ENCODE measurements around the gene TET2.

The TET2 gene

DNA sequence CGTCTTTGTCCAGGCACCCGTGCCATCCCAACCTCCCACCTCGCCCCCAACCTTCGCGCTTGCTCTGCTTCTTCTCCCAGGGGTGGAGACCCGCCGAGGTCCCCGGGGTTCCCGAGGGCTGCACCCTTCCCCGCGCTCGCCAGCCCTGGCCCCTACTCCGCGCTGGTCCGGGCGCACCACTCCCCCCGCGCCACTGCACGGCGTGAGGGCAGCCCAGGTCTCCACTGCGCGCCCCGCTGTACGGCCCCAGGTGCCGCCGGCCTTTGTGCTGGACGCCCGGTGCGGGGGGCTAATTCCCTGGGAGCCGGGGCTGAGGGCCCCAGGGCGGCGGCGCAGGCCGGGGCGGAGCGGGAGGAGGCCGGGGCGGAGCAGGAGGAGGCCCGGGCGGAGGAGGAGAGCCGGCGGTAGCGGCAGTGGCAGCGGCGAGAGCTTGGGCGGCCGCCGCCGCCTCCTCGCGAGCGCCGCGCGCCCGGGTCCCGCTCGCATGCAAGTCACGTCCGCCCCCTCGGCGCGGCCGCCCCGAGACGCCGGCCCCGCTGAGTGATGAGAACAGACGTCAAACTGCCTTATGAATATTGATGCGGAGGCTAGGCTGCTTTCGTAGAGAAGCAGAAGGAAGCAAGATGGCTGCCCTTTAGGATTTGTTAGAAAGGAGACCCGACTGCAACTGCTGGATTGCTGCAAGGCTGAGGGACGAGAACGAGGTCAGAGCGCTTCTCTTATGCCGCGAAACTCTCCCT, at the start of gene TET2:
Gene TET2, plus strand, starts transcription at position 601 of the 740 bp plus-strand sequence. CDS start 87,067 bp downstream, outside the sequence.
- peak; percentile 87 for DNase-seq

DNA sequence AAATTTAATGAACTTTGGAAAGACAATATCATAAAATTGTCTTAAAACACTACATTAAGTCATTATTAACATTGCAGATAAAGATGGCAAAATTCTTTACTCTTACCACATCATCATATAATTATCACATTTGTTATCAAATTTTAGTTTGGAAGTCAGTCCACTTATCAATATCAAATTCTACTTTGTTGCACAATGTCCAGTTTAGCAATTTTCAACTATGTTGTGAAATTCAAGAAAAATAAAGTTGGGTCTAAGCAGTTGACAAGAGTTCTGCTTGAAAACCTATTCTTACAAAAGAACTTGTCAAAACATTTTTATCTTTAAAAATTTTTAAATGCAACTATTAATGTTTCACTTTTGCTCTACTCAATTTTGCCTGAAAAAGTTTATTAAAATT, 44.7 kb upstream of the TET2 start:
- DNase-seq: no peak

DNA sequence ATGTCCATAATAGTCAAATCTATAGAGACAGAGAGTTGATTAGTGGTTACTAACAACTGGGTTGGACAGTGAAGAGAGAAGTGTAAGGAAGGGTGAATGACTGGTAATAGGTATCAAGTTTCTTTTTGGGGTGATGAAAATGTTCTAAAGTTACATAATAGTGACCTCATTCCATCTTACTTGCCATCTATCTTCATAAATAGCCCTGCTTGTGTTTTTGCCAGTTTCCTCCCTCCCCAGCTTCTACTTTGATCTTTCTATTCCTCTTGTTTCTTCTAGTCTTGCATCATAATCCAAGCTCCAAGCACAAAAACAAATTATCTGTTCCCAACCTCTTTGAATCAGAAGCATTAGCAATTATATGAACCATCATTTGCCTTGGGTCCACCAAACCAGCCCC, 40.2 kb upstream of the TET2 start:
- DNase-seq: no peak

DNA sequence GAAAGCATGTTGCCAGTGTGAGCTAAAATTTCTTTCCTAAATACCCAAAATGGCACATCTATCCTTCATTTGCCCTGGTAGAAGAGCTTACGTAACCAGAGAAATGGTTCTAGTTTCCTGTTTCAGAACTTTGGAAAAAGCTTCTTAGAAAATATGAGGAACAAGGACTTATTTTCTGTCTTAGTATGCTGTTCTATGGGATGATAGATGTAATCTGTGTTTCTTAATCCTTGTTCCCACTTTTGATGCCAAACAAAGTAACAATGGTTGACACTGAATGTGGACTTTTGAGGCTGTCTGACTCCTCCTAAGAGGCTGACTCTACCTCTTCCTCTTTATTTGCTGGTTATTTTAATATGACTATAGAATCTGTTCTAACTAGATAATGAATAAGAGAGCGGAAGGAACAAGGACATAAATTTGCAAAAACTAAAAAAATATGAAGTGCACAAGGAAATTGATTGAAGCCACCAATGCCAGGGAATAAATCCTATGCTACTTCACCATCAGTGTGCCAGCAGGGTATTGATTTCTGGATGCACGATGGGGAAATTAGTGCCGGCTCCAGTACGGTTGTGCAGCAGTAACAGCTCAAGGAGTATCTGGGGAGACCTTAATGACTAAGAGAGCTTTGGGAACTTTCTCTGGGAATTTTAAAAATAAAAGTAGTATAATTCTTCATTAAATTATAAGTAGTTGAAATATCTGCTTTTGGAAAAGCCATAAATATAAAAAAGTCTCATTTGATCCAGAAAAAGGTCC, 39.4 kb upstream of the TET2 start:
- no peak for DNase-seq

- no peak for DNase-seq
Observed at GRCh38 chr4:105108971-105109370, 37.7 kb upstream of the TET2 start.

DNA sequence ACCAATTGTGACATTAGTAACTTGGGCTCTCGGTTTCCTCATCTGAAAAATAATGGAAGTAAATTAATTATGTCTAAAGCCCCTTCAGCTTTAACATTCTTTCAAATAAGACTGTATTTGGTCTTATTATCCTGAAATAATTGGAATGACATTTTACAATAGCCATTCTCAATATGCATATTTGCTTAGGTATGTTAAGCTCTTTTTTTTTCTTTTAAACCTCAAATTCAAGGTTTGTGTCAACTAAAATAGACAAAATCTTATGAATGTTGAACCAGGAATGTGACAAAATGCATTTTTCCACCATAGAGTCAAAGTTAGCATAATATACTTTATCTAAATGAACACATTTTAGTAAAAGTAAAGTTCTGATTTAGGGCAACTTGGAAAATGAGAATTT, 34.4 kb upstream of the TET2 start:
- DNase-seq: no peak

DNA sequence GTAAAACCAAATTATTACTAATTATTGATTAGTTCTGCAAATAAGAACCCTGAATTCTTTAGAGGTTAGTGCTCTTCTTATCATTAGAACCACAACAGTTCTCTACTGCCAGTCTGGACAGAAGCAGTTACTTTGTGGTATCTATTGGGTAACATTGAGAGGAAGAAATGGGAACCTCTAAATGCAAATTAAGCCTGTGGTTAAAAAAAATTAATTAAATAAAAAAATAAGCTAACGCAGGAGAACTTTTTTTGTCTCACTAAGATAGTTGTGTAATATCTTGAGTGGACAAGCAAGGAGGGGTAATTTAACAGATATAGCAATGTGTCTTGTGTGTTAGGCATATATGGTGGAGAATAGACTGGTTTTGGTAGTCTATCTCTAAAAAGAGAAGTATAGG, 32.9 kb upstream of the TET2 start:
- DNase-seq: no peak

GRCh38 chr4:105116616-105117319, 29.9 kb upstream of the TET2 start:
- no peak for DNase-seq

DNA sequence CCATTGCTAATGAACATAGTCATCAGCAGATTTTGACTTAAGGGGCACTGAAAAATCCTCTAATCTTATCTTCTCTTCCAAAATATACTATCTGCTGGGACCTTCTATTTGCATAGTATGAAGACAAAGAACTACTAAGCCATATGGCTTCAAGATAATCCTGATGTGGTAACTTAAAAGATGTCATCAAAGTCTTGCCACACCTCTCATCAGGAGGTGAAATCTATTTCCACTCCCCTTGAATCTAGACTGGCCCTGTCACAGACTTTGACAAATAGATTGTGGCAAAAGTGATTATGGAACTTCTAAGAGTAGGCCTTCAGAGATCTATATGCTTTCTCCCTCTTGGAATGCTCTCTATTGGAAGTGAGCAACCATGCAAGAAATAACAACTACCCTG, 27.3 kb upstream of the TET2 start:
- DNase-seq: peak; percentile 17

- DNase-seq: no peak
Observed at GRCh38 chr4:105120626-105121025, 26.1 kb upstream of the TET2 start.

DNA sequence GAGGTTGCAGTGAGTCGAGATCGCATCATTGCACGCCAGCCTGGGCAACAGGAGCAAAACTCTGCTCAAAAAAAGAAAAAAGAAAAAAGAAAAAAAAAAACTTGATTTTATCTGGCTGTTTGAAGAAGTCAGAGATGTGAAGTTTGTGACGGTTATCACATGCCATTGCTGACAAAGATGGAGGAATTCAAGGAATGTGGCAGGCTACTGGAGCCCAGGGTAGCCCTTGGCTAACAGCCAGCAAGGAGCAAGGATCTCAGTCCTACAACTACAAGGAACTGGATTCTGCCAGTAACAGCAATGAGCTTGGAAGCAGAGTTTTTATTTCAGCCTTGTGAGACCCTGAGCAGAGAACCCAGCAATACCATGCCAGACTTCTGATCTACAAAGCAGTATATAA, 24.3 kb upstream of the TET2 start:
- peak; percentile 2 for DNase-seq

DNA sequence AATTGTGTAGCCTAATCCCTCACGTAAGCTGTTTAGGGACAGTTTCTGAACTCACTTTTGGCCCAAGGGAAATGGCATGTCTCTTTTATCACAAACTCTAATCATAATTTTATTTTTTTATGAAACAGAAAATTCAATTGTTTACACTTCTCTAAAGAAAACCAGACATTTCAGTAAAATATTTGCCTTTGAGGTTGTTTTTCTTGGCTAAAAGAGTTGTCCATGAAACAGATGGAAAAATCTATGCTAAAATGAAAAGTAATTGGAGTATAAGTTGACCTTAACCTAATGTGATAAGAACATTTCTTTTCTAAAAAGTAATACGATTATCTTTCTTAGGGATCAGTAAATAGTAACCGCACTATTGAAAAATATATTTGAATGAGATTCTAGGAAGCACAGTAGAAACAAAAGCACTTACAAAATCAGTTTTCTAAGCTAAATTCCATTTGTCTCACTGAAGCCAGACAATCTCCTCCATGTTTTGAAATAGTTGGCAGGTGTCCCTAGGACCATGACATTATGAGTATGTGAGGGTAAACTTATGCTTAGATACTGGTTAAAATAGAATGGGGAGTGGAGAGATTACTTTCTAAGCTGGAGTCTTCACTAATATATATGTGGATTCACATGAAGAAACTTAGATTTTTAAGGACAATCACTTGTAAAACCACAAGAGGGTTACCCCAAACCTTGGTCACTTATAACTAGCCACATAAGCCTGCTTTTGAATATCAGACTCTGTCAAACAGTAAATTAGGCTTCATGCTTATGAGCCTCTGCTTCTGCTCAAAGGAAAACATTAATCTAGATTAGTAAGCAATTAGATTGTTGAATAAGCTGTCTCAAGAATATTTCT, 20.1 kb upstream of the TET2 start:
- DNase-seq: peak; percentile 79

DNA sequence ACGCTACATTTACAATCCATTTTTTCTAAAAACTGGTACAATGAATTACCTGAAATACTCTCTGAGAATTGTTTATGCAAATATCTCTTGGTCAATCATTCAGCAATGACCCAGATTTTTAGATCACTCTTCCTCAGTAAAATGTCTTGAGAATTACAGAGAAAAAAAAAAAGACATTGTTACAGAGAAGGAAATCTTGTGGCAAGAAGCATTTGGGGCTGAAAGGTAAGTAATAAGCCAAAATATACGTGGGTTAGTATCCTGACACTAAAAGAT, 19.6 kb upstream of the TET2 start:
- no peak for DNase-seq

- DNase-seq: no peak
Observed at GRCh38 chr4:105128208-105128607, 18.5 kb upstream of the TET2 start.

DNA sequence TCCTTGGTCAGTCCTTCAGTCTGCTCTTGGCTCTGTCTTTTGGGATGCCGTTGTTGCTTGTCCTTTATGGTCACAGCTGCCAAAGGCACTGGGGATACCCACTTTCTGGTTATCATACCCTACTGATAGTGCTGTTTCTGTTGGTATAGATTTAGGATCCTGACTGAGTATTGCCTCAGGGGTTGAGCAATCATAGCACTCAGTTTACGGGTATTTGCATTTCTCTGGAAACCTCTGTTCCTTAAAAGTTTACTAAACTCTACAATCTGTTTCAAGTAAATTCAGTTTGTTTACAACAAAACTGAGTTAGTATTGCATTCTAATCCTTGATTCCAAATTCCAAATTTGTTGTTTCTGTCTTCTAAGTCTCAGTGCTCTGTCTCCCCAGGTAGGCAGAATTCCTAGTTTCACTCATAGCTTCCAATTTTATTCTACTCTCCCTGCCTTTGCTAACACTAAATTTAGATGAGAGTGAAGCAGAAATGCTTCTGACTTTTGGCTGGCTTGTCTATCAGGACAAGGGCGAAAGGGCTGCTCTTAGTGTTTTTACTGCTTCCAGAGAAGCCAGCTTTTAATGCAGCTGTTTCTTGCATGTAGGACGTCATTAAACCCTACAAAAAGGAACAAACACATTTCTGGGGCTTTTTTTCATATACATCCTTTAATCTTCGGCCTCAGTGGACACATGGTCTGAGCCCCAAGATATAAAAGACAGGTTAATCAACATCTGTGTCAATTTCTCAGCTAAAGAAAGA, 17.2 kb upstream of the TET2 start:
- no peak for DNase-seq

DNA sequence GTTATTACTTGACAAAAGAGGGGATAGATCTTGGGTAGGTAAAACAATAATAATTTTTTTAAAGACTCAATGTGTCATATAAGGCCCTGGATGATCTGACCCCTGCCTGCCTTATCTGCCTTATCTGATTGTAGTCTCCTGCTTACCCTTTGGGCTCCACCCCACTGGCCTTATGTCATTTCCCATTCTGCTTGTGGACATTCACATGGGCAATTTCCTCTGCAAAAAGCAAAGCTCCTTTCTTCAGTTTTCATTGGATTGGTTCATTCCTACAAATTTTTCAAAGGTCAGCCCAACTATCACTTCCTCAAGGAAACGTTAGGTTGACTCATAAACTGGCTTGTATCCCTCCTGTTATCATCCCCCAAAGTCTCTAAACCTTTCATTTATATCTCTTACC, 15.7 kb upstream of the TET2 start:
- DNase-seq: no peak

GRCh38 chr4:105133976-105134375, 12.7 kb upstream of the TET2 start:
- no peak for DNase-seq

- no peak for DNase-seq
Observed at GRCh38 chr4:105135785-105136184, 10.9 kb upstream of the TET2 start.

GRCh38 chr4:105137121-105137875, 9.4 kb upstream of the TET2 start:
- no peak for DNase-seq

GRCh38 chr4:105139646-105140045, 7.0 kb upstream of the TET2 start:
- no peak for DNase-seq

DNA sequence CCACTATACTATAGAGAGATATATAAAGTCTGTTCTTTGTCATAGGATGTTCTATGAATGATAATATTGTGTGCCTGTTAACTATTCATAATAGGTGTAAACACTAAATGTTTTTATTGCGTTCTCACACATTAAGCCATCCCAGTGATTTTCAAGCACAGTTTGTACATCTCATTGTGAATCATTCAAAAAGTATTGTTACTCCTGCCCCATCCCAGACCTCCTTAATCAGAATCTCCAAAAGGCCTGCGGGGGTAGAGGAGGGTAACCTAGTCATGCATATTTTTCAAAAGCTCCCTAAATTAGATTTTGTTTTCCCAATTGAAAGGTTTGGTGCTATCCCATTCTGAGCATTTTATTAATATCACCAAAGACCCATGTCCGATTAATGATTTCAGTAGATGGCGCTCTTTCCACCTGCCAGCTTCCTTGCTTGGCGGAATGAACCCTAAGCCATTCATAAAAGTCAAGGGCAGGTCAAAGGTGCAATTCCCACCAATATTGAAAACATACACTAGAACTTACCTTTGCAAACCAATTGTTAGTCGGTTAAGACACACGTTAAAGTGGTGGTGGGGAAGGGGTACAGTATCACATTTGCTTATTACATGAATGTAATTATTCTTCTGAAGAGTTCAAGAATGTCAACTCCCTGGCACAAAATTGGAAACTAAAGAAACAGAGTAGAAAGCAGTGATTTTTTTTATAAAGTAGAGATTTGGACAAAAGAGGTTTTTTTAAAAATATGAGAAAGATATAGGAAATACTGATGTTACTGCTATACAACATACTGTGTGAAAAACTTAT, 5.8 kb upstream of the TET2 start:
- DNase-seq: peak; percentile 63
